Hepatic stellate cell (primary cell): Measurements from ENCODE around the gene CYB5A.
"Not testable (repeated sequence)": the region's sequence is repeated elsewhere in the genome, so short reads cannot be mapped to it uniquely, and the experiment has no call there.

Experiments used
- DNase-seq: peaks from one replicate; pipeline ENCODE4 v3.0.0; 2011; ENCODE audit warnings: low spot score

The CYB5A gene

GRCh38 chr18:74294526-74294925, 2.8 kb upstream of the CYB5A start:
- no peak for DNase-seq

- DNase-seq: not testable (repeated sequence)
Observed at GRCh38 chr18:74292982-74293381, 1.2 kb upstream of the CYB5A start.

GRCh38 chr18:74292541-74292858, 737 bp upstream of the CYB5A start:
- no peak for DNase-seq

DNA sequence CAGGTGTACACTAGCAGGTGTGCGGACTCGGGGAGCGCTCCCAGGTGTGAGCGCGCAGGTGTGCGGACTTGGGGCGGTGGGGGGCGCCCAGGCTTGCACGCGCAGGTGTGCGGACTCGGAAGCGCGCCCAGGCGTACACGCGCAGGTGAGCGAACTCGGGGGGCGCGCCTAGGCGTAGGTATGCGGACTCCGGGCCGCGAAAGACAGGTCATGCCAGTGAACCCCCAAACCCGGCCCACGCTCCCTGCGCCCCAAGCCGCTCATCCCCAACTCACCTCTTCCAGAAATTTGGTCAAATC, 342 bp downstream of the CYB5A start:
- DNase-seq: no peak

GRCh38 chr18:74290794-74291471, 830 bp downstream of the CYB5A start:
- DNase-seq: no peak

GRCh38 chr18:74290021-74290420, 1.7 kb downstream of the CYB5A start:
- no peak for DNase-seq

DNA sequence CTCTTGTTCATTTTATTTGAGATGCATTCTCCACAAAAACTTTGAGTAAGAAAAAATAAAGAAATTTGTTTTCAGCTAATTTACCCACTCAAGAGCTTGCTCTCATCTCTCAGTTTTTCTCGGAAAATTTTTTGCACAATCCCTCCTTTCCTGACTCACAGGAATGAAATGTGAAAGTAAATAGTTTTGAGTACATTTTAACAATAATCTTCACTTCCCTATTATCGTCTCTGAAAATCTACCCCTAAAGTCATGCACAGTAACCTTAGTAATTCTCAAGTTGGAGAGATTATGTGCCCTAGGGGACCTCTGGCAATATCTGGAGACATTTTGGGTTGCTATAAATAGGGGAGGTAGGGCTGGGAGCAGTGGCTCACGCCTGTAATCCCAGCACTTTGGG, 2.6 kb downstream of the CYB5A start:
- DNase-seq: no peak

DNA sequence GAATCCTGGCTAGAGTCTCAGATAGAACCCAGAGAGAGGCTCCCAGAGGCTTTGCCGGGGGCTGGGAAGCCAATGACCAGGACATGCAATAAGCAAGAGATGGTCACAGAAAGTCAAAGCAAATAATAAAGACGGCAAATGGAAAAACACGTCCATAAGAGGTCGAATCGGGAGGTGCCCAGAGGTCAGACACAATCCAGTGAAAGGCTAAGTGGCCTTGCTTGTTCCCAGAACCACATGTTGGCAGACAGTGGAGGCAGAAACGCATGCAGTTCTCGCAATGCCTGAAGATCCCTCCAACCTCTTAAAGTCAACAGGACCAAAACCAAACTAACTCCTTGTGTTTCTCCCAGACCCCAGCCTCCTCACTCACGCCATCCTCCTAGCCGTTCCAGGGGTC, 3.0 kb downstream of the CYB5A start:
- DNase-seq: no peak

DNA sequence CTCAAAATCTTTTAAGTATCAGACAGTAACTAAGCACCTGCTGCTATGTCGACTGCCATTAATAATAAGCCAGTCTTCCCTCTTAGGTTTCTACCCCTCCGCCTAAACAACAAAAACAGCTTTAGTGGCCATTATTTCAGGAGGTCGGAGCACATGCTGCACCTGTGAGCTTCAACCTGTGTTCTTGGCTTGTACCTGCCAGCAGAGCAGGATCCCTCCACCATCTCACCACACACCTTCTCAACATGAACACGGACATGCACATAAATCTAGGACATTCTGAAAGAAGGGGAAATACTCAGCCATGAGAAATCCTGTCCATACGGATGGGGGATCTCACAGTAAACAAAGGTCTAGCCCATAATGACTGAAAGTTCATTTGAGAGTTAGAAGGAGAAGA, 3.7 kb downstream of the CYB5A start:
- DNase-seq: no peak

DNA sequence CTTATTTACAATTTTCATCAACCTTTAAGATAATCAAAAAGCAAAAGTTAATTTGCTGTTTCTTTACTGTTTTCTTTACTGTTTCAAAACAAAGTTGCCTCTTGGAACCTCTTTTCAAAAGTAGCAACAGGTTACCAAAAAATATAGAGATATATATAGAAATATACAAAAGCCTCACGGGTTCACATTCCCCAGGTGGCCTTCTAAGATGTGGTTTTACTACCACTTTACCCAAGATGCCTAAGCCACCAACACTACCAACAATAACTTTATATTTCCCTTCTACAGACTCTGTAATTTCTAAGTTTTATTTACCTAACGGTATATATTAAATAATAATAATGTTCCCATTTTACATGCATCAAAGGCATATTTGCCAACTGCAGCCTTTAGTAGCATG, 4.9 kb downstream of the CYB5A start:
- no peak for DNase-seq

GRCh38 chr18:74286106-74286855, 5.5 kb downstream of the CYB5A start:
- no peak for DNase-seq

GRCh38 chr18:74285583-74285982, 6.2 kb downstream of the CYB5A start:
- not testable (repeated sequence) for DNase-seq

- no peak for DNase-seq
Observed at GRCh38 chr18:74284980-74285355, 6.8 kb downstream of the CYB5A start.

DNA sequence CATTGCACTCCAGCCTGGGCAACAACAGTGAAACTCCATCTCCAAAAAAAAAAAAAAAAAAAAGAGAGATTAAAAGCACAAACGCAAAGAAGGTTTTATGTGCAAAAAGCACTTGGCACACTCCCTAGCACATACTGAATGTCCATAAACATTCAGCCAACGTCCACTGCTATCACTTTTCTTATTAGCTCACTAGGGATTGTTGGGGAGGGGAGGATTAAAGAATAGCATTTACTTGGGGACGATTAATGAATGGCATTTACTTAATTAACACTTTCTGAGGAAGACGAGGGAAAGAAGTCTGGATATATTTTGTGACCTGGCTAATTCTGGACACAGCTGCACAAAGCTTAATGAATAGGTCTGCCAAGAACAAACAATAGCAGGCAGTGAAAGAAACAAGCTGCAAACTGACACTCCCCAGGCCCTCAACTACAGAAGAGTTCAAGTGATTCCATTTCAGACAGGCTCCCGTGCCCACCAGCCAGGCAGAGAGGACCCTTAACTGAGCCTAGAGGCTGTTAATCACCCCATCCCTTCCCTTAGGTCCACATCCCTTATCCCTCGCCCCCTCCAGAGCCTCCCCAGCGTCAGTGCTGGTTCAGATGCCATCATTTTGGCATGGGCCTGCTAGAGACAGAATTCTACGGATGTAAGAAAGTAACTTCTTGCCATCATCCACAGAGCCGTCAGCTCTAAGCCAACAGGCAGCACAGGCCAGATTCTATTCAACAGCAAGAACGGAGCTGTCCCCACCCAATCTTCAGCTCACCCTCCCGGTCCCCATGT, 7.4 kb downstream of the CYB5A start:
- no peak for DNase-seq

DNA sequence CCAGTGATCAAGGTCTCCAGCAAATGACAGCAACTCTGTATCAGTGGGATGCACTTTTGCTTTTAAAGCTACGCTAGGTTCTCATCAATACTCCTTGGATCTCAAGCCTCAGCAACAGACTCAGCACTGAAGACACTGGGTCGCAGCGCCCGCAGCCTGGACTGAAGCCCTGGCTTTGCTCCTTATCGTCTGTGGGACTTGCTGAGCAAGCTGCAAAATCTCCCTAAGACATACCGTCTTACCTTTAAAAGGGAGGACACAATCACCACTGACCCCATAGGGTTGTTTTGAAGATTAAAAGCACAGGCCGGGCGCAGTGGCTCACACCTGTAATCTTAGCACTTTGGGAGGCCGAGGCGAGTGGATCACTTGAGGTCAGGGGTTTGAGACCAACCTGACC, 8.1 kb downstream of the CYB5A start:
- DNase-seq: no peak

GRCh38 chr18:74282755-74283554, 8.8 kb downstream of the CYB5A start:
- DNase-seq: no peak

DNA sequence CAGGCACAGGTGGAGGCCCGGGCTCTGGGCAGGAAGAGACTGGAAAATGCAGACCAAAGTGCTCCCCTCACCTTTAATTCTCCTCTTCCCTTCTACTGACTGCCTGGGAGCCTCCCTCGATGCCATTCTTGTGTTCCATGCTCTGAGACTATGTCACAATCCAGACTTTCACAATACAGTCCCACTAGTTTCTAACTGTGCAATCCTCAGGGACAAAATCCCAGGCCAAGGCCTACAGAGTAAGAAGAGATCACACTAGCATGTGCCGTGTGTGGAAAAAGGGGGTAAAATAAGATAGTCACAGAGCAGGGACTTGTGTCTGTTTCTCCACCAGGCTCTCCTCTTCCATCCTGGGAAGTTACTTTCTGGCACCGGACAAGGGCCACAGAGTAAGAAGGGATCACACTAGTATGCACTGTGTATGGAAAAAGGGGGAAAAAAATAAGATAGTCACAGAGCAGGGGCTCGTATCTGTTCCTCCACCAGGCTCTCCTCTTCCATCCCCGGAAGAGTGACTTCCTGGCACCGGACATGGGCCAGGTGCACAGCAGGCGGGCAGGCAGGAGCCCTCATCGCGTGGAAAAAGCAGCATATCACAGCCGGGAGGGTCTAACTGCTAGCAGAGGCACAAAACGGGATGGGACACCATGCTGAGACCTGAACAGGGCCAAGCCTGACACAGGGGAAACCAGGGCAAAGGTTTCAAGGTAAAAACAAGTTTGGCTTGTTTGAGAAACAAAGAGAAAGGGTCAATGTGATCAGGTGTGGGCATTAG, 9.6 kb downstream of the CYB5A start:
- no peak for DNase-seq

DNA sequence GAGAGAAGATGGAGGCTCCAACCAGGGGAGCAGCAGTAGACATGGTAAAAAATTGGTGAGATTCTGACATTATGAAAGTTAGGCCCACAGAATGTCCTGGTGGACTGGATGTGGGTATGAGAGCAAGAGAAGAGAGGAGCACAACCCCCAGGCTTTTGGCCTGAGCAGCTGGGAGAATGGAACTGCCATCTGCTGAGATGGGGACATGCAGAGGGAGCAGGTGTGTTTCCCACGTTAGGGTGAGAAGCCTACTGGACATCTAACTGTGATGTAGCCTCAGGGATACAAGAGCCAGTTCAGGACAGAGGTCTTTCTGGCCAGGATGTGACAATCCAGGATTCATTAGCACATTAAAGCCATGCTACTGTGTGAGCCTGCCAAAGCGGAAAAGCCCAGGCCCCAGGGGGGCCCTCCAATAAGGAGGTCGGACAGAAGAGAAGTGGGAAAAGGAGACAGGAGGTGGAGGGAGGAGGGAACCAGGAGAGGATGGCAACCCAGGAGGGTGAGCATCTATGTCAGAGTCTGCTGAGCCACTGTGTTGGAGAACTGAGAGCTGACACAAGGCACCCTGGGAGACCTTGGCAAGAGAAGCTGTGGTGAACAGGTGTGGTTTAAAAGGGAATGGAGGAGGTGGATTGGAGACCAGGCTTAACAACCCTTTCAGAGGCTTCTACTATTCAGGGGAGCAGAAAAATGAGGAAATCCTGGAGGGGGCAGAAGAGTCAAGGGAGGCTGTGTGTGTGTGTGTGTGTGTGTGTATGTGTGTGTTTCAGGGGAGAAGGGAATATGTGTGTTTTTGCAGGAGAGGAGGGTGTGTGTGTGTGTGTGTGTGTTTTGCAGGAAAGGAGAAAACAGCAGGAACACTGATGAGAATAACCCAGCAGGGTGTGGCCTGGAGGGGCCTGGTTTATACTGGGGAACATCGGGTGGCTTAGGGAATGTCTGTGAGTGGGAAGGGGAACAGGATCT, 10.5 kb downstream of the CYB5A start:
- DNase-seq: no peak

GRCh38 chr18:74278983-74279382, 12.8 kb downstream of the CYB5A start:
- DNase-seq: no peak

- no peak for DNase-seq
Observed at GRCh38 chr18:74278058-74278457, 13.7 kb downstream of the CYB5A start.

GRCh38 chr18:74277296-74277695, 14.5 kb downstream of the CYB5A start:
- DNase-seq: no peak
